ENCODE data around the gene UPP2.

GRCh38 chr2:158098178-158098577 is 3.5 kb upstream of the UPP2 start:
- no peak for TF ChIP-seq CTCF (IDR thresholded peaks at IDR 0.05)
- TF ChIP-seq POLR2A (IDR thresholded peaks at IDR 0.05) = no peak
- TF ChIP-seq EP300 (IDR thresholded peaks at IDR 0.05) = no peak
- no peak for TF ChIP-seq POLR2AphosphoS5 (IDR thresholded peaks at IDR 0.05)
